Breast epithelium (tissue), 3 donors: ENCODE results near the gene RAB5IF.

ENCODE experiments used
- POLR2A ChIP-seq: fragments of 450-650 bp; IDR thresholded peaks from one replicate; pipeline ENCODE4 v1.6.1; 2016; ENCODE audit warnings: antibody characterized with exemption, mild to moderate bottlenecking, moderate library complexity
- TF ChIP-seq, protein P1 (sequence below), 3 donors: fragments of 450-650 bp; IDR thresholded peaks; one replicate each; pipeline ENCODE4 v1.5.1; 2016 to 2017; ENCODE audit warnings: antibody characterized with exemption in 3 of 3, mild to moderate bottlenecking in 3 of 3, moderate library complexity in 3 of 3

- TF ChIP-seq, protein P1, sequence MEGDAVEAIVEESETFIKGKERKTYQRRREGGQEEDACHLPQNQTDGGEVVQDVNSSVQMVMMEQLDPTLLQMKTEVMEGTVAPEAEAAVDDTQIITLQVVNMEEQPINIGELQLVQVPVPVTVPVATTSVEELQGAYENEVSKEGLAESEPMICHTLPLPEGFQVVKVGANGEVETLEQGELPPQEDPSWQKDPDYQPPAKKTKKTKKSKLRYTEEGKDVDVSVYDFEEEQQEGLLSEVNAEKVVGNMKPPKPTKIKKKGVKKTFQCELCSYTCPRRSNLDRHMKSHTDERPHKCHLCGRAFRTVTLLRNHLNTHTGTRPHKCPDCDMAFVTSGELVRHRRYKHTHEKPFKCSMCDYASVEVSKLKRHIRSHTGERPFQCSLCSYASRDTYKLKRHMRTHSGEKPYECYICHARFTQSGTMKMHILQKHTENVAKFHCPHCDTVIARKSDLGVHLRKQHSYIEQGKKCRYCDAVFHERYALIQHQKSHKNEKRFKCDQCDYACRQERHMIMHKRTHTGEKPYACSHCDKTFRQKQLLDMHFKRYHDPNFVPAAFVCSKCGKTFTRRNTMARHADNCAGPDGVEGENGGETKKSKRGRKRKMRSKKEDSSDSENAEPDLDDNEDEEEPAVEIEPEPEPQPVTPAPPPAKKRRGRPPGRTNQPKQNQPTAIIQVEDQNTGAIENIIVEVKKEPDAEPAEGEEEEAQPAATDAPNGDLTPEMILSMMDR (IDR thresholded peaks at IDR 0.05) = no peak
- no peak for TF ChIP-seq POLR2A
These were observed 19.4 kb downstream of the RAB5IF start for GRCh38 chr20:36624944-36625324.
